Stimulated activated CD4-positive, alpha-beta T cell treated with anti-CD3 and anti-CD28 coated beads, TNF-alpha, amount 100 ng/mL, for 48 hours (primary cell): ENCODE measurements around the gene SENP2.
"Not testable (repeated sequence)": the region's sequence is repeated elsewhere in the genome, so short reads cannot be mapped to it uniquely, and the experiment has no call there.

Experiments used
- DNase-seq, 3 donors: peaks; one replicate each; pipeline ENCODE4 v3.0.0-alpha.2; 2020; ENCODE audit warnings: low read depth in 3 of 3

Gene SENP2

DNA sequence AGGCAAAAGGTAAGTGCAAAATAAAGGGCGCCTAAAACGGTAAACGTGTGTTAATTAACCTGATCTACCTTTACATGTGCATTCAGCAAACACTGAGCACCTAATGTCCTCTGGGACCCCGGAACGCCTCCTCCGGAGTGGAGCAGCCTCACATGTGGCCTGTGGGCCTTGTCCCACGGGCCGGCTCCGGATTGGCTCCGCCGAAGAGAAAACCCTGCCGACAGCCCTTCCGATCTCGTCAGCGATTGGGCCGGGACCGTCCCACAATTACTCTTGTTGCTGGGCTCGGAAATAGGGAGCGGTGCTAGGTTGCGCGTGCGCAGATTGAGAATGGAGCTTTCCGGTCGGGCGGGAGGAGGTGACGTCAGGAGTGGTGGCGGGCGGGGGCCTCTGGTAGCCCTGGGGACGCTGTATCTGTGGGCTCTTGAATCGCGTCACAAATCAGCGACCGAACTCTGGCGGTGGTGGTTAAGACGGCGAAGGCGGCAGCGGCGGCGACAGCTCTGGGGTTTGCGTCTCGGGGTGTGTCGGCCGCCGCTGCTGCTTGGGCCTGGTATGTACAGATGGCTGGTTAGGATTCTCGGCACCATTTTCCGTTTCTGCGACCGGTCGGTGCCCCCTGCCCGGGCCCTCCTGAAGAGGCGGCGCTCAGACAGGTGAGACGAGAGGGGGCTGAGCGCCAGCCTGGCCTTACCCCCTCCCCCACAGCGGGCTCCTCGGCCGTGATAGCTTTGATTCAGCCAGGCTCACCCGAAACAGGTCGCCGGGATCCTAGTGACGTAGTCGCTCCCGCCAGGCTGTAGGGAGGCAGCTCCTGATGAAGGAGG is at the start of gene SENP2:
TSS of gene SENP2 (plus strand) at position 437 of the 827 bp plus-strand sequence. CDS start at position 556, 119 bp downstream.
- DNase-seq = peak; percentile 99 to 100 (median 99)

DNA sequence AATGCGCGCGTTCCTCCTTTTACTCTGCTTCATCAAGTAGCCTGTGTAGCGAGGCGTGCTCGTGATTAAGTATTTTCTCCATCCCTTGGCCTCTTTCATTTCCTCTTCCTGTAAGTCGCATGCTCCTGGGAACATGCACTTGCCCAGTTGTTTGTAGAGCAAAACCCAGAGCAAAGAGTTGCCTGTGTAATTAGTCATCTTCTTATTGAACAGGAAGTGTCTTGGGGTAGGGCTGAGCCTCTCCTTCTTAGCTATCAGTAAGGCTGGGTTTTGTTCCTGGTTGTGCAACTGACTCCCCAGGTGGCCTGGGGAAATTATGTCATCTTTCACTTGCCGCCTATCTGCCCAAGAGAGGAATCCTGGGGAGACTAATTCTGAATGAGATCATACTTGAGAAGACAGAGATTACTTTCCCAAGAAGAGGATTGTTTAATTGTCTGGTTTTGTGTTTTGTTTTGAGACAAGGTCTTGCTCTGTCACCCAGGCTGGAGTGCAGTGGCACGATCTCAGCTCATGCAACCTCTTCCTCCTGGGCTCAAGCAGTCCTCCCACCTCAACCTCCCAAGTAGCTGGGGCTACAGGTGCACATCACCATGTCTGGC is 48.6 kb upstream of the SENP2 start:
- DNase-seq = peak; percentile 16 to 48 (median 31)

DNA sequence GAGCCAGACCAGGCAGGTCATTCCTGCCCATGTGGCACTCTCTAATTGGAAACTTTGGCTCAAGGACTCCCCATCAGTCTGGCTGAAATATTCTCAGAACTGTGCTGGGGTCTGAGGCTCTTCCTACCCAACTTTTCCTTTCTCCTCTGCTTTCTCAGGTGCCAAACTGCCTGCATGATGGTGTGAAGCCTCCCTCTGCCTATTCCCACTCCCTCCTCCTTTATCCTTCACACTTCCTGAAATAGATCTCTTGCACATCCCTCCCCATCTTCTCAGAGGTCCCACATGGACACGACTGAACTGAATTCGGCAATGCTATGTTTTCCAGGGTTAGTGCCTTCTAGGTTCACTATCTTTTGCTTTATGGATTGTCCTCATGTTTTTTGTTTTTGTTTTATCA is 46.2 kb upstream of the SENP2 start:
- DNase-seq = no peak

DNA sequence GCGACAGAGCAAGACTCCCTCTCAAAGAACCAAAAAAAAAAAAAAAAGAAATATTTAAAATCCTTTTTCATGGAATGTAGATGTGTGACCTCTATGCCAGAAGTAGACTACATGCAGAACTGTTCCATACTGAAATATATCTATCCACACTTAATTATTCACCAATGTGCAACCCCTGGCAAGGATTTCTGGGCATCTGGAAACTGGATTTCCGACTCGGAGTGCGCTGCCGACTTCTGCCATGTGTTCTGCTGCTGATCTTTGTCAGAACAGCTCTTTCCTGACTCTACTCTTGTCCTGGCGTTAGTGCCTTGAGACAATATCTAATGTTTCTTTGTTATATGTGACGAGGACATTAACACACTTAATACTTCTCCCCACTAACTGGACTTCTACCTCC is 45.4 kb upstream of the SENP2 start:
- no peak for DNase-seq

DNA sequence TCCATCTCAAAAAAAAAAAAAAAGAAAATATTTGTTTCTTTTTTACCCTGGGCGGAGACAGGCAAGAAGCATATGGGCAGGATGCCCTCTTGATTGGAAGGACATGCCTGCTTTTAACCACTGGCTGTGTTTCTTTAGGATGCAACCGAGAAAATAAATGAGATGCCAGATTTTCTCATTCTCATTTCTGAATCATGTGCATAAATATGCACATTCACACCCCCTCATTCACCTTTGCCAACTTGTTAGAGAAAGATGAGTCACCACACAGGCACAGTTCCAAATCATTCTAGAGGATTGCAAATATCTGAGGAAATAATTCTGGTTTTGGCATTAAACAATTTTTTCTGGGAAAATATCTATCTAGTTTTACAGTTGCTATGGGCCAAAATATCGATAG is 37.0 kb upstream of the SENP2 start:
- DNase-seq = no peak

DNA sequence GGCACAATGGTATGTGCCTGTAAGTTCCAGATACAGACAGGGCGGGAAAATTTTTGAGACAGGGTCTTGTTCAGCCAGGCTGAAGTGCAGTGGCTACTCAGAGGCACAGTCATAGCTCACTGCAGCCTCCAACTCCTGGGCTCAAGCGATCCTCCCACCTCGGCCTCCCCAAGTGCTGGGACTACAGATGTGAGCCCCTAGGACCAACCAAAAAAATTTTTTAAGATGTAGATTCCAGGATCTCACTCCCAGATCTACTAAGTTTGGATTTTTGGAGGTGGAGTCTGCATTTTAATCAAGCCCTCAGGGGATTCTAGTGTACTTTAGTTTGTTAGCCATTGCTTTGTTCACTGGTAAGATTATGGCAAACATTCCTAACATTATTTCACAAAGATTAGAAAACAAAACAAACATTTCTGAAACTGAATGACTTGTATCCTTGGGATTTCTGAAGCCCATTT is 36.4 kb upstream of the SENP2 start:
- DNase-seq = no peak

DNA sequence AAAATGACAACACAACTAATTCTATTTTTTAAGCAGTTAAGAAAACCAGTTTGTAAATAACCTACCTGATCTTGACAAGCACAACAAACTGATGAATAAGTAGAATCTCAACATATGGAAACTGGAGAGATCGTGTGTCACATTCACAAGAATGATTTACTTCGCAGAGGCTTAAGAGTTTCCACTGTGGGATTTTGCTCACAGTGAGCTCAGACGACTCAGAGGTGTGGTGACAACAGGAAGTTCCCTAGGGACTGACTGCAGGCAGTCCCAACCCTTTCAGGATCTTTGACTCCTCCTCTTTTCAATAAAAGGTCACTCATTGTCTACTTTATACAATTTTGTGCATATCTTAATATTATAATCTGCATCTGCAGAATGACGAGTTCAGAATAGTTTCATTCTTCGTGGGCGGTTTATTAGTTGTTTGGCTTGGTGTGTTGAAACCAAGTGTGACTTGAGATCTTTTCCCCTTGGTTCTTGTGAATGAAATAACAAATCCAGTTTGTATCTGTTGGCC is 33.7 kb upstream of the SENP2 start, which contains the start of gene LIPH:
TSS of gene LIPH (minus strand) at position 231 of the 520 bp plus-strand sequence. CDS start at position 114, 117 bp downstream.
- DNase-seq = peak in 1 of 3 donors; percentile 23

DNA sequence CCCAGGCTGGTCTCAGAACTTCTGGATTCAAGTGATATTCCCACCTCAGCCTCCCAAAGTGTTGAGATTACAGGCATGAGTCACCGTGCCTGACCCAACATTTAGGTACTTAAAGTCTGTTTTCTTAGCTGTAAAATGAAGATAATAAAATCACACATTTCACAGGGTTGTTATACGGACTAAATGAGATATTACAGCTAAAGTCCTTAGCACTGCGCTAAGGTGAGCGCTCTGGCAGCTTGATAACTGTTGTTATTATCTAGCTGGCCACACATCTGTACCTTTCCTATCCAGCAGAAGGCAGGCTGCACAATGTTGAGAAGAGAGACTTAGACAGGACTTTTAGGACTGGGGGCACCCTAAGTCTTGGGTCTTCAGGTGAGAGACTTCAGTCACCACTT is 31.0 kb upstream of the SENP2 start:
- DNase-seq = no peak

DNA sequence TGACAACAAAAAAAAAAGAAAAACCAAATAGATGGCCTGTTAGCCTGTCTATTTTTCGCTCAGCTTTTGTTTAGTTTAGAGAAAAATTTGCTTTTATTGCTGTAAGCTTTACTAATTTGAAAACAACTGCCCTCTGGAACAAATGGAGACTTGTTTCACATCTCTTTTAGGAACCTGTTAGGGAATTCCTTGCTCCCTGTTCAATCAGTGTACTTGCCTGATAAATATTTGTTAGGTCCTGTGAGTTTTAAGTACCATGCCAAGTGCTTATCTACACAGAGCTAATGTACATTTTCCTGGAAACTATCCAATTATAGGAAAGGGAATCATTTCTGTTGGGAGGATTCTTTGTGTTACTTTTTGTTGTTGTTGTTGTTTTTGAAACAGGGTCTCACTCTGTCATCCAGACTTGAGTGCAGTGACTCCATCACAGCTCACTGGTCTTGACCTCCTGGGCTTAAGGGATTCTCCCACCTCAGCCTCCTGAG is 30.2 kb upstream of the SENP2 start:
- DNase-seq = no peak

DNA sequence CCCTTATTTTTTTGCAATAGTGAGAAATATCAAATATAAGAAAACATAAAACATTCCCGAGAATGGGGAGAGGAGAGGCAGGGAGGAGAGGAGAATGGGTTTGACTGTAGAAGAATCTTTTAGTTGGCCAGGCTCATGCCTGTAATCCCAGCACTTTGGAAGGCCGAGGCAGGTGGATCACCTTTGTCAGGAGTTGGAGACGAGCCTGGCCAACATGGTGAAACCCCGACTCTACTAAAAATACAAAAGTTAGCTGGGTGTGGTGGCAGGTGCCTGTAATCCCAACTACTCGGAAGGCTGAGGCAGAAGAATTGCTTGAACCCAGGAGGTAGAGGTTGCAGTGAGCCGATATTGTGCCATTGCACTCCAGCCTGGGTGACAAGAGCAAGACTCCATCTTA is 29.5 kb upstream of the SENP2 start:
- DNase-seq = not testable (repeated sequence)

DNA sequence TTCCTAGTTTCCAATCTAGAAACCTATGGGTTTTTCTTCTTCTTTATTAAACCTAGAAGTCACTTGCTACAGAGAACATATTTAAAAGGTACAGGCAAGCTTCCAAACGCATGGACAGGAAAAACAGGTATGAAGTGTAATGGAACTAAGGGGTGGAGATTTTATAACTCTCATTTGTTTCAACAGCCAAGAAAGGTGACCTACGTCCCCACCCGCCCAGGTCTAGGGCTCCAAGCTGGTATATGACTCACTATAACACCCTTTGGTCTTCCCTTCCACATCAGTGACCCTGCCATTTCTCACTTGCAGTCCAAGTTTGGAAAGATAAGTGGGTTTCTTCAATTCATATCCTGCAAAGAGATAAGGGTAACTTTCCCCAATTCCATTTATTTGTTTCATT is 27.7 kb upstream of the SENP2 start:
- DNase-seq = no peak

DNA sequence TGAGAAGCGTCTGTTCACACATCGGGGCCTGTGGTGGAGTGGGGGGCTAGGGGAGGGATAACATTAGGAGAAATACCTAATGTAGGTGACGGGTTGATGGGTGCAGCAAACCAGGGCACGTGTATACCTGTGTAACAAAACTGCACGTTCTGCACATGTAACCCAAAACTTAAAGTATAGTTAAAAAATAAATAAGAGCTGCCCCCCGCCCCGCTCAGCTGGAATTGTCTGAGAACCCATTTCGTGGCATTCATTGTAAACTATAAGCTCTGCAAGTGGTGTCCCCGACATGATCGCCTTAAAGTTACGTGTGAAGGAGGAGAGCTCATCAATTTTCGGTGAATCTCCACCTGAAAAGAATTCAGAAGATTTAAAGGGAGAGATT is 26.4 kb upstream of the SENP2 start:
- DNase-seq = no peak

DNA sequence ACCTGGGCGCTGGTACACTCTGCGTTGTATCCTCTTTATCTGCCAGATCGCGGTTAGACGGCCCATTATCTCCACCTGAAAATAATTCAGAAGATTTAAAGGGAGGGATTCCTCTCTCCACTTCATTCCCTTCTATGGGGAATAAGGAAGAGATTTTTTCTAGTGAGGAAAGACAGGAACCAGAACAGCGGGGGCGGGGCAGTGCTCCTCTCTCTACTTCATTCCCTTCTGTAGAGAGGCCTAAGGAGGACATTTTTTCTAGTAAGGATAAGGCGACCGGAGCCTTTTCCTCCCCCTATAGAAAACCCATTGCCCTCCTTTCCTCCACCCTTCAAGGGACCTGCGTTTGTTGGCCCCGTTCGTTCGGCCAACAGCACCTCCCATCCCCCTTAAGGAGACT is 25.4 kb upstream of the SENP2 start:
- no peak for DNase-seq

DNA sequence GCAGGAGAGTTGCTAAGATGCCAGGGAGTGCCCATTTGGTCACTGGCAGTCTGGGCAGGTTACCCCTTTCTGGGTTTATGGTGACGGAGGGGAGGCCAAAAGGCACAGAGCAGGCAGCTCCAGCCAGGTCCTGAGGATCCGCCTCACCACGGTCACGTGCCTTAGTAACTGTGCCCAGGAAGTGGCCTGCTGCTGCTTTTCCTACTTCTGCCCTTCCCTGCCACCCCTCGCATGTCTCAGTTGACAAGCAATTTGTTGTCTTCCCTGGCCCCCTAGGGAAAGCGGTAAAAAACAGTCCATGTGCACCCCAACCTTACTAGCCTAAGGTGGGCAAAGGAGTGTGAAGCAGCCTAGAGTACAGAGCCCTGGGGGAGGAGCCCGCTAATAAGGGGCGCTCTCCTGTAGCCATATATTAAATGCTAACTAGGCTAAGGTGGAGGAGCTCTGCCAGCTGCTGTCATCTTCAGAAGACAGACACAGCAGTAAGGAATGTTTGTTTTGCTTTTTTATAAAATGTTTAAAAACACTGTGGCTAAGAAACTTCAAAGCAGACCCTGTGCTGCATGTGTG is 24.6 kb upstream of the SENP2 start:
- DNase-seq = no peak

DNA sequence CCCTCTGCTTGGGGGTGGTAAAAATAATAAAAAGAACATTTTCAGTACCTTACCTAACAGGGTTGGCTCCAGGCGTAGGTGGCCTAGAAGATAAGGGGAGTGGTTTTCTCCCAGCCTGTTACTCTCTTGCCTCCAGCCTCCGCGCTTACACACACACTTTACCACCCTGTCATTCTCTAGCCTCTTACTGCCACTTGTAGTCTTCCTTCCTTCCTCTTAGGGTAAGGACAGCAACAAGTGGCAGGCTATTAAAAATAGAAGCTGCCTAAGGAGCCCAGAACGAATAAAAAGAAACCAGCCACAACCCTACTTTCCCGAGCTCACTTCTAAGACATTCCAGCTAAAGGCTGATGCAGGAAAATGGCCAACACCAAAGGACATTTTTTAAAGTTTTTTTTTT is 24.1 kb upstream of the SENP2 start:
- no peak for DNase-seq

DNA sequence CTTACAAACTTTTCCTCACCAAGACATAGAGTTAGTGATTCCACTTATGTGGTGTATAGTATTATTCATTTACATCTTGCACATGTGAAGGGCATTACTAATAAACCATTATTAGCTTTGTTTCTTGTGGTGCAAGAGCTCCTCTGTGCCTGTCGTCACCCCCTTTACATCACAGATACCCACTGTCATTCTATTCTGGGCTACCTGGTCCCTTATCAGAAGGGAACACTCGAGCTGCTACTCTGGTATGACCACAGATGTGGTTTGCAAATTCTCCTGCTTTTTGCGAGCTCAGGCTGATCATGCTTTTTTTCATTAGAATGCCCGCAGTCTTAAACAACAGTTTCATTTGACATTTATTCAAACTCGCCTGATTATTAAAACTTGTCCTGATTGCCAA is 13.9 kb upstream of the SENP2 start:
- DNase-seq = no peak

DNA sequence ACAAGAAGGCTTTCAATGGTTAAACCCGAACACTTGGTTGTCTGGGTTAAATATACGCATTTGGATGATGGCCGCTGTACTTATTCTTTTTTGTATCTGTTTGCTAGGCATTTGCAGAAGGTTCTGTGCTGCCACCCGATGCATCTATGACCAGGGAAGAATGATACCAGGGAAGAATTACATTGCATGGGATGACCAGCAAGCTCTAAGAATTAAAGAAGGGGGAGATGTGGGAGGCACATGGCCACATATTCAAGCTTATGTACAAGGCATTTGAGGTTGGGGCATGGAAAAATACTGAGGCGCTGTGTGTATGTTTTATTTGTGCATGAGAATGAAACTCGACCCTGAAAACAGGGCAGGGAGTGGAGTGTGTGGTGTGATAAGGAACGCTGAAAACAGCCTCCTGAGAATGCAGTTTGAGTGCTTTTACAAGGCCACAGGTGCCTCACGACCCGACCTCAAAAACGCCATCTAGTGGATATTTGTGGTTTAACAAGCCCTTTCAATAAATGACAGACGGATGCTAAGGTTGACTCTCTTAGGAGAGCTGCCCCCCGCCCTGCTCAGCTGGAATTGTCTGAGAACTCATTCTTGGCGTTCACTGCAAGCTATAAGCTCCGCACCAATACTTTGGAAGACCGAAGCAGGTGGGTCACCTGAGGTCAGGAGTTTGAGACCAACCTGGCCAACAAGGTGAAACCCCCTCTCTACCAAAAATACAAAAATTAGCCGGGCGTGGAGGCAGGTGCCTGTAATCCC is 10.8 kb upstream of the SENP2 start:
- DNase-seq = not testable (repeated sequence)

DNA sequence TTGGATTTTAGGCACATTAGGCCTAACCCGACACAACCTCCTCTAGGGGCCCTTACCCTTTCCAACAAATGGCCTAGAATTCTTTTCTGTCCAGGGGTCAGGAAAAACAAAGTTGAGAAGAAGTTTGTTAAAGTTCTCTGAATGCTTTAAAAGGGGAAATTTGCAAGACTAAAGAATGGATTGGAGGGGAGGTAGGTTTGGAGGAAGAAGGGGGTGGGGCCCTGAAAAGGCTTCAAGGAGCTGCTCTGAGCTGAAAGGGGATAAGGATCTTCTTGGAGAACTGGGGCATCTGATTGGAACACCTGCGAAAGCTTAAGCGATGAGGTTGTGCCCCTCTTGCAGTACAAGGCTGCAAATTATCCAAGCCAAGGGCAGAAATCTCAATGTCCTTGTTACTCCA is 3.9 kb upstream of the SENP2 start:
- DNase-seq = no peak

DNA sequence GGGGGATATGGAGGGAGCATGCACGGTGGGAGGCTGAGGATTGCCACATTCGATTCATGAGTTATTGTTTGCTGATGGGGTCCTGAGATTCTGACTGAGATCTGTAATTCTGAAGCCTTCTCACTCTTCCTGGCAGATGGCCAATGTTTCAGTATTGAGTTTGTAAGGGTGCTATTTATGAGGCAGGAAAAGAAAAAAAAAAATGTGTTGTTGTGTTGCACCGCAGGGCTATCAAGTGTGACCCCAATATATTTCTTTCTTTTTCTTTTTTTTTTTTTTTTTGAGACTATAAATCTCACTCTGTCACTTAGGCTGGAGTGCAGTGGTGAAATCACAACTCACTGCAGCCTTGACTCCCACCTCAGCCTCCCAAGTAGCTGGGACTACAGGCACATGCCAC is 3.2 kb upstream of the SENP2 start:
- no peak for DNase-seq

DNA sequence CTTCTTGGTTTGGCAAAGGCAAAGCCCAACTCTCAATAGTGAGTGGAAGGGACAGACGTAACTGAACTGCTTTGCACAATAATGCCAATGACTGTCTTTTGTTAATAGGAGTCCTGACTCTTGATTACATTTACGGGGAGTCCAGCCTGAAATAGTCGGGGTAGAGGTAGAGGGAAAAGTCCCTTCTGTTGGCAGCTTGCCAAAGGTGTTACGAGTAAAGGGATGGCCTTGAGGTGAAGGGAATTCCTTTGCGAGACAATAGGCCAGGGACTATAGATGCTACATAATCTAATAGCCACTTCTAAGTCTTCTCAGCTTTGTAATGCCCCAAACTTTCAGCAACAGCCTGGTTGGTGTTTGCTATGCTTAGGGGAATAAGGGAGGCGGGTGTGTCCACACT is 2.2 kb upstream of the SENP2 start:
- no peak for DNase-seq

DNA sequence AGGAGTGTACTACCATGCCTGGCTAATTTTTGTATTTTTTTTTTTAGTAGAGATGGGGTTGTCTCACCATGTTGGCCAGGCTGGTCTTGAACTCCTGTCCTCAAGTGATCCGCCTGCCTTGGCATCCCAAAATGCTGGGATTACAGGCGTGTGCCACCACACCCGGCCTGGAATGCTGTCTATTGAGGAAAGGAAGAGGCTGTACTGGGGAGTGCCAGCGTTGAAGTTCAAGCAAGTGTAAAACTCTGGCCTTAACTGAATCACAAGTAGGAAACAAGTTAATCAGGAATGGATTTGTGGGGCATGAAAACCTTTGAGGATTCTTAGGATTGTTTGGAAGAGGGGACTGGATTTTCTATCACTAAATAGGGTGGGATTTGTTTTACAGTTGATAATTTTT is 1.4 kb upstream of the SENP2 start:
- no peak for DNase-seq

DNA sequence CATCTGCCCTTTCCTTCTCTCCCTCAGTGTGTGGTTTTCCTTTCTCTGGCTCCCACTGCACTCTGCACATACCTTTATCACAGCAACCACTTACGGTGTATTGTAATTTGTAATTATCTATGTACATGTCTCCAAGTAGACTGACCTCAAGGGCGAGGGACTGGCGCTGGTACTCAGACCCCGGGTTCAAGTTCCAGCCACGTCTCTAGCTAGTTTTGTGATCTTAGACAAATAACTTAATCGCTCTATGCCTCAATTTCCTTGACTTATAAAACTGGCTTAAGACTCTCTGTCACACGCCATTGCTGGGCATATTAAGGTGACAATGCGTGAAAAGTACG is 607 bp upstream of the SENP2 start:
- DNase-seq = no peak
